HepG2 (cell line): ENCODE data around the gene EXTL1. TPM values are rescaled to one million over a fixed set of nuclear protein-coding genes. Genes with fewer than 3 reads are reported as not detected.

Source experiments
- NFE2 ChIP-seq: sonication (generic); formaldehyde crosslinking; IDR thresholded peaks from 2 replicates; pipeline ENCODE4 v1.4.0; 2020; ENCODE audit warnings: missing genetic modification reagents
- RARA ChIP-seq: IDR thresholded peaks from 2 replicates; pipeline ENCODE4 v1.6.1; 2016; ENCODE audit warnings: missing genetic modification reagents, missing compliant biosample characterization
- SMAD9 ChIP-seq: sonication (generic); formaldehyde crosslinking; IDR thresholded peaks from 2 replicates; pipeline ENCODE4 v1.5.1; 2020; ENCODE audit warnings: mild to moderate bottlenecking, missing genetic modification reagents
- SNAI1 ChIP-seq: sonication (generic); formaldehyde crosslinking; IDR thresholded peaks from 2 replicates; pipeline ENCODE4 v1.5.0; 2020; ENCODE audit warnings: mild to moderate bottlenecking, missing genetic modification reagents, borderline replicate concordance
- SP2 ChIP-seq: sonication (generic); formaldehyde crosslinking; IDR thresholded peaks from 2 replicates; pipeline ENCODE4 v1.5.1; 2020; ENCODE audit warnings: mild to moderate bottlenecking, missing genetic modification reagents
- STAG1 ChIP-seq: sonication (generic); formaldehyde crosslinking; IDR thresholded peaks from 2 replicates; pipeline ENCODE4 v1.4.0; 2020; ENCODE audit warnings: missing genetic modification reagents
- TAF1 ChIP-seq: sonication (generic); formaldehyde crosslinking; IDR thresholded peaks from 2 replicates; pipeline ENCODE4 v1.4.0; 2020; ENCODE audit warnings: missing genetic modification reagents
- YY1 ChIP-seq: IDR thresholded peaks from 2 replicates; pipeline ENCODE4 v1.6.1; 2011; ENCODE audit warnings: low read length, low read depth, moderate library complexity, mild to moderate bottlenecking; ENCODE audit not compliant: insufficient read depth, insufficient replicate concordance
- ZBTB8A ChIP-seq: sonication (generic); formaldehyde crosslinking; IDR thresholded peaks from 2 replicates; pipeline ENCODE4 v1.4.0; 2020; ENCODE audit warnings: mild to moderate bottlenecking, low read depth, missing genetic modification reagents, borderline replicate concordance
- ZNF782 ChIP-seq: sonication (generic); formaldehyde crosslinking; IDR thresholded peaks from 2 replicates; pipeline ENCODE4 v1.4.0; 2020; ENCODE audit warnings: missing genetic modification reagents, mild to moderate bottlenecking, borderline replicate concordance
- ZNF891 ChIP-seq: sonication (generic); formaldehyde crosslinking; IDR thresholded peaks from 2 replicates; pipeline ENCODE4 v1.5.0; 2020; ENCODE audit warnings: mild to moderate bottlenecking, missing genetic modification reagents
- ZSCAN25 ChIP-seq: sonication (generic); formaldehyde crosslinking; IDR thresholded peaks from 2 replicates; pipeline ENCODE4 v1.8.0; 2022; ENCODE audit warnings: mild to moderate bottlenecking, missing genetic modification reagents
- polyA plus RNA-seq, 8 experiments: library from polyadenylated mRNA; depleted of rRNA in 3 of 8; stranded (reverse) in 7 of 8; unstranded in 1 of 8; fragments of >200 nt; fragmentation: Illumina TruSeq in 4 of 8; extraction: Trizol in 4 of 8; gene quantifications; 2 replicates each; pipeline versions ENCODE4 v1.2.1 to v1.2.3, GENCODE V29; 2011 to 2016; ENCODE audit warnings: low read depth in 4 of 8, missing spikeins in 1 of 8, mixed read lengths in 1 of 8; ENCODE audit not compliant: insufficient read depth in 1 of 8
- total RNA-seq, 5 experiments: library from RNA; depleted of rRNA; stranded (reverse); fragments of >200 nt; fragmentation: Illumina TruSeq; extraction: Trizol; gene quantifications; 2 replicates each; pipeline ENCODE4 v1.2.3, GENCODE V29; 2016; ENCODE audit warnings: low read depth in 1 of 5
- TF ChIP-seq, protein P1 (sequence below): sonication (generic); formaldehyde crosslinking; IDR thresholded peaks from 2 replicates; pipeline ENCODE4 v1.4.0; 2020; ENCODE audit warnings: low read depth, missing genetic modification reagents
- TF ChIP-seq, protein P2 (sequence below): sonication (generic); formaldehyde crosslinking; IDR thresholded peaks from 2 replicates; pipeline ENCODE4 v1.5.0; 2020; ENCODE audit warnings: mild to moderate bottlenecking, missing genetic modification reagents, borderline replicate concordance
- TF ChIP-seq, protein P3 (sequence below): sonication (generic); formaldehyde crosslinking; IDR thresholded peaks from 2 replicates; pipeline ENCODE4 v1.5.1; 2020; ENCODE audit warnings: mild to moderate bottlenecking, missing genetic modification reagents, moderate library complexity
- TF ChIP-seq, protein P4 (sequence below): sonication (generic); formaldehyde crosslinking; IDR thresholded peaks from 2 replicates; pipeline ENCODE4 v1.4.0; 2020; ENCODE audit warnings: missing genetic modification reagents, mild to moderate bottlenecking, borderline replicate concordance
- TF ChIP-seq, protein P5 (sequence below): sonication (generic); formaldehyde crosslinking; IDR thresholded peaks from 2 replicates; pipeline ENCODE4 v1.5.0; 2020; ENCODE audit warnings: mild to moderate bottlenecking, missing genetic modification reagents

The EXTL1 gene
- total and polyA plus RNA-seq, 2 of the 13 experiments (the other 11 are each of a cell fraction or from before 2014, with no cell fraction given) = 0.35 to 1.0 TPM

DNA sequence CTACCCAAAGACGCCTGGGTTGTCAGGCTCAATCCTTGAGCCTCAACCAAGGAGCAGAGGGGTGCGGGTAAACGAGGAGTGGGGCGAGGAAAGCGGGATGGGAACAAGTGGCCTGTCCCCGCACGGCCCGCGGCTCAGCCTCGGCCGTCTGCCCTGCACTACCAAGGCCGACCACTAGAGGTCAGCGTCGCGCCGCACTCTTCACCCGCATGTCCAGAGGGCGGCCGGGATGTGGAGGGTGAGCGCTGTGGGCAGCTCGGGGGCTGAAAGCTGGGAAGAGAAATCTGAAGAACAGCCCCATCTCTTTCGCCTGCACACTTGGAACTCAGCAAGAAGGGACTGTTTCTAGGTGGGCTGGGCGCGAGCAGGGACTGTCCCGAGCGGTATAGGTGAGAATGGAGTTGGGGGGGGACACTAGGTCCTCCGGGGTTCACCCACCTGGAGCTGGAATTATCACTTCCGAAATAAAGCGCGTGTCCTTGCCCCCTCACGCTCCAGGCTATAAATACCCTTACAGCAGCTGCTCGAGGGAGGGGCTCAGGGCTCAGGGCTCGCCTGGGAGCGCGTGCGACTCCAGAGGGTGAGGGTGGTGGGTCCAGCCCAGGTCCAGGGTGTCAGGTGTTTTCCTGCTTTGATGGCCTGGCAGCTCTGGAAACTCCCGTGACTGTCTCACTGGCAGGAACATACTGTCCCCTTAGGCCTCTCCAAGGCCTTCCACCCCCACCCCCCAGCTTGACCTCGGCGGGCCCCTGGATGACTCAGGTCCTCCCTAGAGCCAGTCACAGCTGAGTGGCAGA is 14.6 kb downstream of the EXTL1 start (continued):
- TF ChIP-seq, protein P1, sequence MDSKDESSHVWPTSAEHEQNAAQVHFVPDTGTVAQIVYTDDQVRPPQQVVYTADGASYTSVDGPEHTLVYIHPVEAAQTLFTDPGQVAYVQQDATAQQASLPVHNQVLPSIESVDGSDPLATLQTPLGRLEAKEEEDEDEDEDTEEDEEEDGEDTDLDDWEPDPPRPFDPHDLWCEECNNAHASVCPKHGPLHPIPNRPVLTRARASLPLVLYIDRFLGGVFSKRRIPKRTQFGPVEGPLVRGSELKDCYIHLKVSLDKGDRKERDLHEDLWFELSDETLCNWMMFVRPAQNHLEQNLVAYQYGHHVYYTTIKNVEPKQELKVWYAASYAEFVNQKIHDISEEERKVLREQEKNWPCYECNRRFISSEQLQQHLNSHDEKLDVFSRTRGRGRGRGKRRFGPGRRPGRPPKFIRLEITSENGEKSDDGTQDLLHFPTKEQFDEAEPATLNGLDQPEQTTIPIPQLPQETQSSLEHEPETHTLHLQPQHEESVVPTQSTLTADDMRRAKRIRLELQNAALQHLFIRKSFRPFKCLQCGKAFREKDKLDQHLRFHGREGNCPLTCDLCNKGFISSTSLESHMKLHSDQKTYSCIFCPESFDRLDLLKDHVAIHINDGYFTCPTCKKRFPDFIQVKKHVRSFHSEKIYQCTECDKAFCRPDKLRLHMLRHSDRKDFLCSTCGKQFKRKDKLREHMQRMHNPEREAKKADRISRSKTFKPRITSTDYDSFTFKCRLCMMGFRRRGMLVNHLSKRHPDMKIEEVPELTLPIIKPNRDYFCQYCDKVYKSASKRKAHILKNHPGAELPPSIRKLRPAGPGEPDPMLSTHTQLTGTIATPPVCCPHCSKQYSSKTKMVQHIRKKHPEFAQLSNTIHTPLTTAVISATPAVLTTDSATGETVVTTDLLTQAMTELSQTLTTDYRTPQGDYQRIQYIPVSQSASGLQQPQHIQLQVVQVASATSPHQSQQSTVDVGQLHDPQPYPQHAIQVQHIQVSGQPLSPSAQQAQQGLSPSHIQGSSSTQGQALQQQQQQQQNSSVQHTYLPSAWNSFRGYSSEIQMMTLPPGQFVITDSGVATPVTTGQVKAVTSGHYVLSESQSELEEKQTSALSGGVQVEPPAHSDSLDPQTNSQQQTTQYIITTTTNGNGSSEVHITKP (CRISPR knock-in tag) = no peak
- TF ChIP-seq YY1 (peak; percentile 38), SP2 (CRISPR knock-in tag) (no peak), ZNF891 (CRISPR knock-in tag) (no peak), NFE2 (no peak), RARA (0 out of 2 replicates have a peak, but pooled peaks have one; percentile 14), TAF1 (CRISPR knock-in tag) (0 out of 2 replicates have a peak, but pooled peaks have one; percentile 23), SMAD9 (CRISPR knock-in tag) (no peak), ZBTB8A (CRISPR knock-in tag) (no peak), SNAI1 (CRISPR knock-in tag) (no peak), STAG1 (CRISPR knock-in tag) (peak; percentile 89), ZNF782 (CRISPR knock-in tag) (0 out of 2 replicates have a peak, but pooled peaks have one; percentile 11), ZSCAN25 (CRISPR knock-in tag) (peak; percentile 11; the same call in 1 of the 2 replicates)
- TF ChIP-seq, protein P2, sequence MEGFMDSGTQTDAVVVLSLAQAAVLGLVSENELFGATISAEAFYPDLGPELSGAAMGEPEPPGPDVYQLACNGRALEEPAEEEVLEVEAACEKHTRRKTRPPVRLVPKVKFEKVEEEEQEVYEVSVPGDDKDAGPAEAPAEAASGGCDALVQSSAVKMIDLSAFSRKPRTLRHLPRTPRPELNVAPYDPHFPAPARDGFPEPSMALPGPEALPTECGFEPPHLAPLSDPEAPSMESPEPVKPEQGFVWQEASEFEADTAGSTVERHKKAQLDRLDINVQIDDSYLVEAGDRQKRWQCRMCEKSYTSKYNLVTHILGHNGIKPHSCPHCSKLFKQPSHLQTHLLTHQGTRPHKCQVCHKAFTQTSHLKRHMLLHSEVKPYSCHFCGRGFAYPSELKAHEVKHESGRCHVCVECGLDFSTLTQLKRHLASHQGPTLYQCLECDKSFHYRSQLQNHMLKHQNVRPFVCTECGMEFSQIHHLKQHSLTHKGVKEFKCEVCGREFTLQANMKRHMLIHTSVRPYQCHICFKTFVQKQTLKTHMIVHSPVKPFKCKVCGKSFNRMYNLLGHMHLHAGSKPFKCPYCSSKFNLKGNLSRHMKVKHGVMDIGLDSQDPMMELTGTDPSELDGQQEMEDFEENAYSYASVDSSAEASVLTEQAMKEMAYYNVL (CRISPR knock-in tag) = no peak
- TF ChIP-seq, protein P3, sequence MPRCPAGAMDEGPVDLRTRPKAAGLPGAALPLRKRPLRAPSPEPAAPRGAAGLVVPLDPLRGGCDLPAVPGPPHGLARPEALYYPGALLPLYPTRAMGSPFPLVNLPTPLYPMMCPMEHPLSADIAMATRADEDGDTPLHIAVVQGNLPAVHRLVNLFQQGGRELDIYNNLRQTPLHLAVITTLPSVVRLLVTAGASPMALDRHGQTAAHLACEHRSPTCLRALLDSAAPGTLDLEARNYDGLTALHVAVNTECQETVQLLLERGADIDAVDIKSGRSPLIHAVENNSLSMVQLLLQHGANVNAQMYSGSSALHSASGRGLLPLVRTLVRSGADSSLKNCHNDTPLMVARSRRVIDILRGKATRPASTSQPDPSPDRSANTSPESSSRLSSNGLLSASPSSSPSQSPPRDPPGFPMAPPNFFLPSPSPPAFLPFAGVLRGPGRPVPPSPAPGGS (CRISPR knock-in tag) = no peak
- TF ChIP-seq, protein P4, sequence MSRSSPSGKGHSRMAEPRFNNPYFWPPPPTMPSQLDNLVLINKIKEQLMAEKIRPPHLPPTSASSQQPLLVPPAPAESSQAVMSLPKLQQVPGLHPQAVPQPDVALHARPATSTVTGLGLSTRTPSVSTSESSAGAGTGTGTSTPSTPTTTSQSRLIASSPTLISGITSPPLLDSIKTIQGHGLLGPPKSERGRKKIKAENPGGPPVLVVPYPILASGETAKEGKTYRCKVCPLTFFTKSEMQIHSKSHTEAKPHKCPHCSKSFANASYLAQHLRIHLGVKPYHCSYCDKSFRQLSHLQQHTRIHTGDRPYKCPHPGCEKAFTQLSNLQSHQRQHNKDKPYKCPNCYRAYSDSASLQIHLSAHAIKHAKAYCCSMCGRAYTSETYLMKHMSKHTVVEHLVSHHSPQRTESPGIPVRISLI (CRISPR knock-in tag) = no peak
- TF ChIP-seq, protein P5, sequence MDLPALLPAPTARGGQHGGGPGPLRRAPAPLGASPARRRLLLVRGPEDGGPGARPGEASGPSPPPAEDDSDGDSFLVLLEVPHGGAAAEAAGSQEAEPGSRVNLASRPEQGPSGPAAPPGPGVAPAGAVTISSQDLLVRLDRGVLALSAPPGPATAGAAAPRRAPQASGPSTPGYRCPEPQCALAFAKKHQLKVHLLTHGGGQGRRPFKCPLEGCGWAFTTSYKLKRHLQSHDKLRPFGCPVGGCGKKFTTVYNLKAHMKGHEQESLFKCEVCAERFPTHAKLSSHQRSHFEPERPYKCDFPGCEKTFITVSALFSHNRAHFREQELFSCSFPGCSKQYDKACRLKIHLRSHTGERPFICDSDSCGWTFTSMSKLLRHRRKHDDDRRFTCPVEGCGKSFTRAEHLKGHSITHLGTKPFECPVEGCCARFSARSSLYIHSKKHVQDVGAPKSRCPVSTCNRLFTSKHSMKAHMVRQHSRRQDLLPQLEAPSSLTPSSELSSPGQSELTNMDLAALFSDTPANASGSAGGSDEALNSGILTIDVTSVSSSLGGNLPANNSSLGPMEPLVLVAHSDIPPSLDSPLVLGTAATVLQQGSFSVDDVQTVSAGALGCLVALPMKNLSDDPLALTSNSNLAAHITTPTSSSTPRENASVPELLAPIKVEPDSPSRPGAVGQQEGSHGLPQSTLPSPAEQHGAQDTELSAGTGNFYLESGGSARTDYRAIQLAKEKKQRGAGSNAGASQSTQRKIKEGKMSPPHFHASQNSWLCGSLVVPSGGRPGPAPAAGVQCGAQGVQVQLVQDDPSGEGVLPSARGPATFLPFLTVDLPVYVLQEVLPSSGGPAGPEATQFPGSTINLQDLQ (CRISPR knock-in tag) = no peak
